Endothelial cell of umbilical vein (primary cell): ENCODE measurements around the gene TBC1D19. TPM values are rescaled to one million over a fixed set of nuclear protein-coding genes. Genes with fewer than 3 reads are reported as not detected.

ENCODE experiments used
- BruUV-seq: library from RNA; stranded (reverse); fragments of 400-500 nt; replicated peaks from 2 replicates; lab custom pipeline; 2021; lab: Mats Ljungman, UMichigan
- CTCF ChIA-PET: fragments of 300-600, 350-600 bp; sonication (Branson Sonifier 250); formaldehyde crosslinking; loops from one replicate; lab custom pipeline; 2021; ENCODE audit warnings: antibody characterized with exemption, inconsistent platforms; lab: Charles Lee
- POLR2A ChIA-PET: fragments of 300-600, 350-600 bp; sonication (Branson Sonifier 250); formaldehyde crosslinking; loops from one replicate; lab custom pipeline; 2021; ENCODE audit warnings: antibody characterized with exemption, inconsistent platforms; lab: Charles Lee
- DNase-seq: peaks from one replicate; pipeline ENCODE4 v3.0.0-alpha.2; 2011; ENCODE audit warnings: low read depth, low spot score
- FAIRE-seq: peaks from 2 replicates; lab custom pipeline; 2011; peaks lifted over from hg19 to GRCh38; lab: Jason Lieb, UNC
- H2AFZ ChIP-seq: 2 replicates; pipeline ENCODE4 v1.6.0; 2012; ENCODE audit warnings: low read depth, low read length, control low read depth, inconsistent platforms
- H3K27ac ChIP-seq: 2 replicates; pipeline ENCODE4 v1.5.1; 2011; ENCODE audit warnings: low read depth, mild to moderate bottlenecking, control low read depth, low read length, moderate library complexity; ENCODE audit not compliant: insufficient read depth
- H3K27me3 ChIP-seq, 2 experiments: 2 replicates each; pipeline versions ENCODE4 v1.6.0 to v1.6.1; 2011; ENCODE audit warnings: low read length in 2 of 2, mixed read lengths in 1 of 2; ENCODE audit not compliant: control insufficient read depth in 2 of 2, insufficient read depth in 2 of 2
- H3K36me3 ChIP-seq, 2 experiments: 2 replicates in 1 of 2; 3 replicates in 1 of 2; pipeline ENCODE4 v1.5.1; 2011; ENCODE audit warnings: low read length in 2 of 2, mild to moderate bottlenecking in 1 of 2, moderate library complexity in 1 of 2; ENCODE audit not compliant: control insufficient read depth in 2 of 2, insufficient read depth in 2 of 2; ENCODE audit errors: extremely low read depth in 1 of 2
- H3K4me1 ChIP-seq: 3 replicates; pipeline ENCODE4 v1.5.1; 2011; ENCODE audit warnings: mild to moderate bottlenecking, low read length; ENCODE audit not compliant: control insufficient read depth, insufficient read depth; ENCODE audit errors: extremely low read depth
- H3K4me2 ChIP-seq: 2 replicates; pipeline ENCODE4 v1.6.1; 2011; ENCODE audit warnings: low read length, control low read depth, mixed read lengths; ENCODE audit not compliant: insufficient read depth
- H3K4me3 ChIP-seq, 3 experiments: fragments of 200-600 bp in 1 of 3; sonication (generic), shearing (Covaris generic) in 1 of 3; replicated peaks in 1 of 3; 2 replicates each; pipeline ENCODE4 v1.5.1; 2011 to 2016; ENCODE audit warnings: control low read depth in 3 of 3, low read length in 3 of 3, mild to moderate bottlenecking in 2 of 3, inconsistent platforms in 1 of 3, low read depth in 1 of 3, moderate library complexity in 1 of 3; ENCODE audit not compliant: insufficient read depth in 1 of 3
- H3K79me2 ChIP-seq: 2 replicates; pipeline ENCODE4 v1.6.0; 2012; ENCODE audit warnings: low read length, inconsistent platforms; ENCODE audit not compliant: control insufficient read depth, insufficient read depth
- H3K9ac ChIP-seq: replicated peaks from 2 replicates; pipeline ENCODE3; 2011; ENCODE audit warnings: low read length, control low read depth; ENCODE audit not compliant: insufficient read depth; ENCODE audit errors: extremely low read depth
- H3K9me1 ChIP-seq: replicated peaks from 3 replicates; pipeline ENCODE4 v1.6.0; 2011; ENCODE audit warnings: mild to moderate bottlenecking, low read length; ENCODE audit not compliant: control insufficient read depth, insufficient read depth; ENCODE audit errors: extremely low read depth
- H3K9me3 ChIP-seq: replicated peaks from 2 replicates; pipeline ENCODE4 v1.5.1; 2012; ENCODE audit warnings: low read length, inconsistent platforms; ENCODE audit not compliant: control insufficient read depth, insufficient read depth
- H4K20me1 ChIP-seq: replicated peaks from 2 replicates; pipeline ENCODE3; 2011; ENCODE audit warnings: mild to moderate bottlenecking, low read length; ENCODE audit not compliant: control insufficient read depth, insufficient read depth; ENCODE audit errors: extremely low read depth
- CTCF ChIP-seq, 2 donors: IDR thresholded peaks; 1 replicate in 1 of 2; 2 replicates in 1 of 2; pipeline ENCODE4 v1.5.1; 2011; ENCODE audit warnings: low read length in 2 of 2, mild to moderate bottlenecking in 2 of 2, moderate library complexity in 2 of 2, control low read depth in 1 of 2, inconsistent platforms in 1 of 2, low read depth in 1 of 2; ENCODE audit not compliant: insufficient read depth in 1 of 2; ENCODE audit errors: extremely low read depth in 1 of 2
- EZH2 ChIP-seq: IDR thresholded peaks from 2 replicates; pipeline ENCODE4 v1.6.1; 2012; ENCODE audit warnings: borderline replicate concordance, low read depth, mild to moderate bottlenecking, moderate library complexity, low read length, inconsistent platforms; ENCODE audit not compliant: severe bottlenecking
- FOS ChIP-seq: IDR thresholded peaks from 2 replicates; pipeline ENCODE4 v1.6.1; 2011; ENCODE audit warnings: mild to moderate bottlenecking, low read length, moderate library complexity, borderline replicate concordance; ENCODE audit not compliant: insufficient read depth
- GATA2 ChIP-seq: IDR thresholded peaks from 2 replicates; pipeline ENCODE4 v1.7.0; 2011; ENCODE audit warnings: low read depth, mild to moderate bottlenecking, moderate library complexity, mixed read lengths, low read length; ENCODE audit not compliant: insufficient read length, insufficient read depth
- JUN ChIP-seq: IDR thresholded peaks from 2 replicates; pipeline ENCODE4 v1.6.1; 2011; ENCODE audit warnings: borderline replicate concordance, low read depth; ENCODE audit not compliant: insufficient read length, insufficient read depth
- MYC ChIP-seq: IDR thresholded peaks from one replicate; pipeline ENCODE4 v1.6.1; 2011; ENCODE audit warnings: mild to moderate bottlenecking, low read depth, low read length
- POLR2A ChIP-seq: IDR thresholded peaks from 2 replicates; pipeline ENCODE4 v1.6.1; 2012; ENCODE audit warnings: low read depth, mild to moderate bottlenecking, control low read depth, low read length
- POLR2AphosphoS5 ChIP-seq: IDR thresholded peaks from 2 replicates; pipeline ENCODE4 v1.6.1; 2012; ENCODE audit warnings: low read depth, mild to moderate bottlenecking, control low read depth, low read length, moderate library complexity; ENCODE audit not compliant: insufficient read depth
- dilution Hi-C: fragments of 300-500 bp; cut with MboI; formaldehyde crosslinking; loops from one replicate; pipeline ENCODE4 v1.15.0; 2019; ENCODE audit warnings: low sequenced_read_pairs; ENCODE audit not compliant: extremely low pct_ligation_motif_present
- intact Hi-C: fragments of 100-400 bp; cut with micrococcal nuclease; formaldehyde crosslinking; loops from one replicate; pipeline ENCODE4 v1.10.0; 2022
- polyA plus RNA-seq, 4 experiments: library from polyadenylated mRNA; depleted of rRNA in 3 of 4; stranded (reverse) in 3 of 4; unstranded in 1 of 4; fragments of >200 nt; gene quantifications; 2 replicates each; pipeline versions ENCODE4 v1.2.1 to v1.2.3, GENCODE V29; 2011 to 2012; ENCODE audit warnings: missing spikeins in 1 of 4
- total RNA-seq: library from RNA; stranded (reverse); gene quantifications from 2 replicates; pipeline ENCODE4 v1.2.3, GENCODE V29; 2021
- TF ChIP-seq, protein P1 (sequence below): IDR thresholded peaks from 2 replicates; pipeline ENCODE4 v1.6.1; 2011; ENCODE audit not compliant: insufficient read depth, insufficient read length

The TBC1D19 gene
- total and polyA plus RNA-seq, 2 donors (not counting 3 experiments of a cell fraction or from before 2014, with no cell fraction given): 4.4 to 5.9 TPM

DNA sequence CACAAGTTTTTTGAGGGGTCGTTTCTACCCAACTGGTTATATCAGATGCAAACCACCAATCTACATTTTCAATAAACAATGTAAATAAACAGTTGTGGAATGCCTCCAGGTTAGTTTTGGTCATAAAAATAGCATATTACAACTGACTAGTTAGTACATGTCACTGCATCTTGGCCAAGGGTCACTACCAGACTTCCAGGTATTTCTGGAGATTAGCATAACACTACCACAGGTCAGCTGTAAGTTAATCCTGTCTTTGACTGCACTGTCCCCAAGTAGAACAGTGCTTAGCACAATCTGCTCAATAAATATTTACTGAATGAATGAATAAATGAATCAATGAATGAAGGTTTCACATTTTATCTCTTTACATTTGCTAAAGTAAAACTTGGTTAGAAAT, 64.4 kb downstream of the TBC1D19 start:
- DNase-seq: no peak
- CTCF ChIA-PET: no interaction called here

GRCh38 chr4:26660261-26660660, 76.4 kb downstream of the TBC1D19 start:
- no peaks in the 10 kb centered on the region for H3K9me3 ChIP-seq
- CTCF ChIA-PET: no interaction called here
- no peaks in the 10 kb centered on the region for H3K36me3 ChIP-seq
- no peaks in the 10 kb centered on the region for H4K20me1 ChIP-seq
- H3K27ac ChIP-seq: no peak overlapping the region
- POLR2A ChIA-PET: no interaction called here
- intact Hi-C loops (no loop called here), dilution Hi-C loops (no loop called here)
- no peak overlapping the region for H3K4me2 ChIP-seq
- H3K9me1 ChIP-seq: no peaks in the 10 kb centered on the region
- TF ChIP-seq JUN (no peak), POLR2AphosphoS5 (no peak), POLR2A (no peak), MYC (no peak), FOS (no peak), GATA2 (no peak), EZH2 (no peak), CTCF (IDR thresholded peaks at IDR 0.05; ENCODE audit: extremely low read depth in 1 of 2, insufficient read depth in 1 of 2, low read depth in 1 of 2, low read length in 2 of 2) (no peak)
- TF ChIP-seq, protein P1, sequence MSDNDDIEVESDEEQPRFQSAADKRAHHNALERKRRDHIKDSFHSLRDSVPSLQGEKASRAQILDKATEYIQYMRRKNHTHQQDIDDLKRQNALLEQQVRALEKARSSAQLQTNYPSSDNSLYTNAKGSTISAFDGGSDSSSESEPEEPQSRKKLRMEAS: no peak
- no peak for FAIRE-seq
- no peak overlapping the region for H3K9ac ChIP-seq
- H3K27me3 ChIP-seq: no peaks in the 10 kb centered on the region
- BruUV-seq: no TSS peak
- DNase-seq: no peak
- no peak overlapping the region for H2AFZ ChIP-seq
- H3K4me1 ChIP-seq: no peaks in the 10 kb centered on the region
- no peaks in the 10 kb centered on the region for H3K79me2 ChIP-seq
- no peak overlapping the region for H3K4me3 ChIP-seq

More for the DNA sequence above, 64.4 kb downstream of the TBC1D19 start:
- BruUV-seq: no TSS peak
- dilution Hi-C loops: no loop called here
- H3K4me1 ChIP-seq: no peaks in the 10 kb centered on the region
- H3K9ac ChIP-seq: no peak overlapping the region
- no peaks in the 10 kb centered on the region for H3K9me1 ChIP-seq
- no peaks in the 10 kb centered on the region for H3K9me3 ChIP-seq
- TF ChIP-seq POLR2AphosphoS5 (no peak), MYC (no peak)
- TF ChIP-seq, protein P1: no peak
- no peak overlapping the region for H2AFZ ChIP-seq
- no peak overlapping the region for H3K27ac ChIP-seq
- POLR2A ChIA-PET: no interaction called here
- H3K27me3 ChIP-seq: no peaks in the 10 kb centered on the region
- no peaks in the 10 kb centered on the region for H4K20me1 ChIP-seq
- no peaks in the 10 kb centered on the region for H3K36me3 ChIP-seq
- no peak overlapping the region for H3K4me2 ChIP-seq
- intact Hi-C loops: no loop called here
- no peak overlapping the region for H3K4me3 ChIP-seq
- no peak for FAIRE-seq
- H3K79me2 ChIP-seq: no peaks in the 10 kb centered on the region
